ENCODE measurements around the gene CENPH.

Gene CENPH

GRCh38 chr5:69257577-69257976, 68.2 kb downstream of the CENPH start:
- DNase-seq, result no peak

Data from NCI-H524 treated with DMSO at 0.1 percent for 48 hours (cell line).